PC-9 (cell line): Measurements from ENCODE around the gene SUGP2.

Source experiments
- CTCF ChIP-seq: fragments of 200-600 bp; sonication (generic); conservative IDR thresholded peaks from 2 replicates; pipeline ENCODE4 v1.6.1; 2017; ENCODE audit warnings: mixed run types, antibody characterized with exemption, mild to moderate bottlenecking, moderate library complexity
- EZH2 ChIP-seq: fragments of 200-600 bp; sonication (generic); IDR thresholded peaks from 2 replicates; pipeline ENCODE4 v1.8.0; 2017; ENCODE audit warnings: antibody characterized with exemption, low read depth

DNA sequence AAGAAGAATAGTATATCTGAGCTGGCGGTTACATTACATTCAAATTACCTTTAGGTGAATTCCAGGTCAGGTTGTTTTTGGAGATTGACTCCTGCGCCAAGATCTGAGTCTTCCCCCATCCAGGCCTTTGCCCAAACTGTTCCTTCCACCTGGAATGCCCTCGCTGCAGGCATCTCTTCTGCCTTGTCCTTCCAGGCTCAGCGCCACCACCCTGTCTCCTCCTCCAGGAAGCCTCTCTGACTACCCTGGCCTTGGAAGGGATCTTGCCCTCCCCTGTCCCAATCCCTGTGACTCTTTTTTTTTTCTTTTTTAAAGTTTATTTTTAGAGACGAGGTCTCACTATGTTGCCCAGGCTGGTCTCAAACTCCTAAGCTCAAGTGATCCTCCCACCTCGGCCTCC, 90.6 kb downstream of the SUGP2 start:
- TF ChIP-seq EZH2 (no peak), CTCF (no peak)
